ENCODE data around the gene NHEJ1. TPM values are rescaled to one million over a fixed set of nuclear protein-coding genes. Genes with fewer than 3 reads are reported as not detected.

NHEJ1 gene
- total RNA-seq, 1 donor from 2014 or later = 19.6 TPM

- DNase-seq (ENCODE audit: extremely low spot score, unreplicated experiment) = no peak
- Mint-ChIP-seq H3K27ac (no peak overlapping the region), H3K27me3 (peaks cover 87% of the 10 kb centered on the region), H3K4me3 (peak overlapping the region; percentile 81), H3K9me3 (no peaks in the 10 kb centered on the region), H3K4me1 (ENCODE audit: unreplicated experiment) (no peaks in the 10 kb centered on the region), H3K36me3 (no peaks in the 10 kb centered on the region)
- no peak for TF ChIP-seq CTCF (conservative IDR thresholded peaks at IDR 0.05)
Observed at GRCh38 chr2:219059725-219060682, 100.6 kb downstream of the NHEJ1 start.

- Mint-ChIP-seq H3K27ac (peak overlapping the region; percentile 66), H3K9me3 (no peaks in the 10 kb centered on the region), H3K4me1 (ENCODE audit: unreplicated experiment) (no peaks in the 10 kb centered on the region), H3K36me3 (no peaks in the 10 kb centered on the region), H3K4me3 (peak overlapping the region; percentile 81), H3K27me3 (peaks cover 87% of the 10 kb centered on the region)
- DNase-seq (ENCODE audit: extremely low spot score, unreplicated experiment) = no peak
- TF ChIP-seq CTCF (conservative IDR thresholded peaks at IDR 0.05) = no peak
Observed at GRCh38 chr2:219059375-219059724, 101.3 kb downstream of the NHEJ1 start.

DNA sequence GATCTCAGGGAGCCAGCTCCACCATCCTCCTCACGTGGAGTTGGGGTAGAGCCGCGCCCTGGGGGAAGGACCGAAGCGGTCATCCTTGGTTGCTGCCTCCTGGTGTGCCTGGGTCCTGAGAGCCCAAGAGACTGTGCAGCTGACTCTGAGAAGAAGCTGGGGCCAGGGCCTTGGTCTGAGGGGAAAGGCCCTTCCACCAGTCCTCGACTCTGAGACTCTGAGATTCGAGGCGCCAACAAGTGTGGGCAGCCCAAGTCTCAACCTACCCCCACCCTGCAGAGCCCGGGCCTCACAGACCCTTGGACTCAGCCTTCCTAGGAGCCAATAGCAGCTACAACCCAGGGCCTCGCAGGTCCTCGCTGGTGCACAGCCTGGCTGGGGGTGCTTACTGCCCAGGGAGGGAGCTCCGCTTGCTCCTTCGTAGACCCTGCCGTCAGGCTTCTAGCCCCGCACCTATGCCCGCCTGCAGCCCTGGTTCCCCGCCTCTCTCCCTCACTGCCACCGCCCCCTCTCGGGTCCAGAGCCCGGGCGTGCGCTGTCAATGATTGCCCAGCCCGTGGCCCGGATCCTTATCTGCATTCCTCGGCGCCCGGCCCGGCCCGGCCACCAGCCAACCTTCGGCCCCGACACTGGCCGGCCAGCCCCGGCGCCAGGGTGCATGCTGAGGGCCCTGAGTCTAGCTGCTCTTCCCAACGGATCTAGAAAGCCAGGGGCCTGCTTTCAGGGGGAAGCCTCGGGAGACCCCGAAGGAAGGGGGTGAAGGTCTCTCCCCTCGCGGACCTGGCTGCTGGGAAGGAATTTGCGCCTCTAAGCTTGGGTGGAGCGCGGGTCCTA is 101.9 kb downstream of the NHEJ1 start:
- peaks cover 87% of the 10 kb centered on the region for H3K27me3 Mint-ChIP-seq
- DNase-seq (ENCODE audit: extremely low spot score, unreplicated experiment) = no peak
- TF ChIP-seq CTCF (conservative IDR thresholded peaks at IDR 0.05) = no peak
- H3K4me1 Mint-ChIP-seq (ENCODE audit: unreplicated experiment) = no peaks in the 10 kb centered on the region
- no peaks in the 10 kb centered on the region for H3K36me3 Mint-ChIP-seq
- H3K27ac Mint-ChIP-seq = peak overlapping the region; percentile 66
- H3K4me3 Mint-ChIP-seq = peak overlapping the region; percentile 81
- H3K9me3 Mint-ChIP-seq = no peaks in the 10 kb centered on the region

DNA sequence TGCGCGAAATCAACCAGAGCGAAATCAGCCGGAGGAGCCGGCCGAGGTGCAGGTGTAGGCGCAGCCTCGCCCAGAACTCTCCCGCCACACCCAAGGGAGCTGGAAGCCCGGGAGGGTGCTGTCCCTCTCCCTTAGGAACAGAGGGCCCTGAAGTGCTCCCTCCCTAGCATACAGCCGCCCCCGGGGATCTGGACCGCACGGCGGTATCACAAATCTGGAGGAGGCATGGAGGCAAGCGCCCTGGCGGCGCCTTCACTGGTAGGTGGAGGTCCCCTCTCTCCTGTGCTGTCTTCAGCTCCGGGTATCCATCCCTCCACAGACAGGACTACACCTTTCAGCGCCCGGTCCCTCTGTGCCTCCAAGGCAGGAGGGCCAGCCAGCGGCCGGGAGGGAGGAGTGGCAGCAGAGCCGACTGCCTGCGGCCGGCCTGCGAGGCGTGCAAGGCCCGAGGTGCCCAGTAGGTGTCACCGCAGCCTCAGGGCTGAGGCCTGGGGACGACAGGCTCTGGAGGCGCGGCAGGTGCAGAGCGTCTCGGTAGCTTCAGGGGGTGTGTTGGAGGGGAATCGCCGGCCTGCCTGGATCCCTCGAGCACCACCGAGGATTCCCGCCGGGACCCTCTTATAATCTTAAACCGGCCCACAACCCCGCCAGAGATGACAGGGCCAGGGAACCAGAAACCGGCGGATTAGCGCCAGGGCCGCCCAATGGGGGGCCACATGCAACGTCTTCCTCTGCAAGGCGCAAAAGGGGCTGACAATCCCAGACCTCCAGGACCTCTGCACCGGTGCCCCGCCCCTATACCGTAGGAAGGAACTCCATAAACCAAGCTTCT is 102.7 kb downstream of the NHEJ1 start:
- Mint-ChIP-seq H3K27ac (no peak overlapping the region), H3K36me3 (no peaks in the 10 kb centered on the region), H3K4me3 (peak overlapping the region; percentile 78), H3K27me3 (peaks cover 85% of the 10 kb centered on the region), H3K9me3 (no peaks in the 10 kb centered on the region), H3K4me1 (ENCODE audit: unreplicated experiment) (no peaks in the 10 kb centered on the region)
- TF ChIP-seq CTCF (conservative IDR thresholded peaks at IDR 0.05) = peak; percentile 89
- no peak for DNase-seq (ENCODE audit: extremely low spot score, unreplicated experiment)
